T-cell (primary cell): ENCODE data around the gene SPSB3. TPM values are rescaled to one million over a fixed set of nuclear protein-coding genes. Genes with fewer than 3 reads are reported as not detected.

ENCODE experiments used
- ATAC-seq, 4 experiments: fragments of 200-7000 bp in 3 of 4; fragments of 150-1000 bp in 1 of 4; cut with Tn5 transposase; replicated peaks in 1 of 4; 1 replicate in 3 of 4; 2 replicates in 1 of 4; pipeline ENCODE4 v1.10.0; 2021; ENCODE audit warnings: moderate library complexity in 3 of 4, mild to moderate bottlenecking in 2 of 4, moderate number of reproducible peaks in 1 of 4
- CTCF ChIA-PET, 2 donors: fragments of 300-600 bp; sonication (Branson Sonifier 250); formaldehyde crosslinking; loops; one replicate each; lab custom pipeline; 2022; ENCODE audit warnings: antibody characterized with exemption in 2 of 2; lab: Charles Lee
- POLR2A ChIA-PET, 2 donors: fragments of 300-600 bp; sonication (Branson Sonifier 250); formaldehyde crosslinking; loops; one replicate each; lab custom pipeline; 2022; ENCODE audit warnings: antibody characterized with exemption in 2 of 2; lab: Charles Lee
- DNase-seq, 35 experiments: peaks; one replicate each; pipeline versions ENCODE4 v3.0.0 to v3.0.0-alpha.2; 2013 to 2023
- H3K27ac ChIP-seq: one replicate; pipeline ENCODE4 v1.5.1; 2013; ENCODE audit warnings: low read length
- H3K27me3 ChIP-seq, 2 experiments: replicated peaks in 1 of 2; 1 replicate in 1 of 2; 2 replicates in 1 of 2; pipeline versions ENCODE4 v1.6.1 to v1.7.0; 2013; ENCODE audit warnings: low read length in 1 of 2, mixed read lengths in 1 of 2; ENCODE audit not compliant: control insufficient read depth in 2 of 2, insufficient read depth in 2 of 2; ENCODE audit errors: extremely low read depth in 1 of 2
- H3K36me3 ChIP-seq, 2 donors: 1 replicate in 1 of 2; 2 replicates in 1 of 2; pipeline versions ENCODE4 v1.6.1 to v1.7.0; 2013; ENCODE audit warnings: low read length in 1 of 2; ENCODE audit not compliant: control insufficient read depth in 2 of 2, insufficient read depth in 1 of 2; ENCODE audit errors: extremely low read depth in 1 of 2
- H3K4me1 ChIP-seq, 2 experiments: 1 replicate in 1 of 2; 2 replicates in 1 of 2; pipeline versions ENCODE4 v1.6.1 to v1.7.0; 2013; ENCODE audit warnings: low read length in 2 of 2, mixed read lengths in 1 of 2; ENCODE audit not compliant: insufficient read depth in 2 of 2, control insufficient read depth in 1 of 2; ENCODE audit errors: extremely low read depth in 1 of 2
- H3K4me3 ChIP-seq, 2 donors: 1 replicate in 1 of 2; 2 replicates in 1 of 2; pipeline versions ENCODE4 v1.5.1 to v1.7.0; 2013; ENCODE audit warnings: mild to moderate bottlenecking in 2 of 2, low read length in 1 of 2, moderate library complexity in 1 of 2; ENCODE audit not compliant: control insufficient read depth in 1 of 2; ENCODE audit errors: extremely low read depth in 1 of 2
- H3K9me3 ChIP-seq: 2 replicates; pipeline ENCODE4 v1.7.0; 2013
- H3K27ac Mint-ChIP-seq, 2 donors: one replicate each; pipeline ENCODE4 v1.8.0; 2020 to 2021; ENCODE audit warnings: mild to moderate bottlenecking in 2 of 2, mixed read lengths in 2 of 2
- H3K27me3 Mint-ChIP-seq, 2 donors: one replicate each; pipeline ENCODE4 v1.8.0; 2021 to 2022; ENCODE audit warnings: mixed read lengths in 2 of 2
- H3K36me3 Mint-ChIP-seq: one replicate; pipeline ENCODE4 v1.8.0; 2021; ENCODE audit warnings: mixed read lengths
- H3K4me1 Mint-ChIP-seq, 3 donors: one replicate each; pipeline ENCODE4 v1.8.0; 2020 to 2022; ENCODE audit warnings: mixed read lengths in 3 of 3, mild to moderate bottlenecking in 1 of 3
- H3K4me3 Mint-ChIP-seq, 3 donors: one replicate each; pipeline ENCODE4 v1.8.0; 2020 to 2022; ENCODE audit warnings: mild to moderate bottlenecking in 3 of 3, mixed read lengths in 3 of 3, moderate library complexity in 3 of 3
- H3K9me3 Mint-ChIP-seq, 3 donors: one replicate each; pipeline ENCODE4 v1.8.0; 2020 to 2022; ENCODE audit warnings: mixed read lengths in 3 of 3
- WGBS: methylation state at CpG from one replicate; pipeline ENCODE4 v1.1.5; 2013; ENCODE audit warnings: missing lambda C conversion rate; ENCODE audit not compliant: insufficient coverage; 5-methylcytosine and 5-hydroxymethylcytosine counted together
- total RNA-seq, 35 experiments: library from RNA in 6 of 35; stranded (reverse) in 6 of 35; fragments of 120-200 nt in 1 of 35; gene quantifications; one replicate each; pipeline versions ENCODE4 v1.2.1 to v1.2.4 and lab custom pipeline; 2013 to 2026

The SPSB3 gene
- total RNA-seq, 5 donors from 2014 or later (not counting 1 experiment from before 2014, with no cell fraction given) = 67.3 to 162 (median 139) TPM

DNA sequence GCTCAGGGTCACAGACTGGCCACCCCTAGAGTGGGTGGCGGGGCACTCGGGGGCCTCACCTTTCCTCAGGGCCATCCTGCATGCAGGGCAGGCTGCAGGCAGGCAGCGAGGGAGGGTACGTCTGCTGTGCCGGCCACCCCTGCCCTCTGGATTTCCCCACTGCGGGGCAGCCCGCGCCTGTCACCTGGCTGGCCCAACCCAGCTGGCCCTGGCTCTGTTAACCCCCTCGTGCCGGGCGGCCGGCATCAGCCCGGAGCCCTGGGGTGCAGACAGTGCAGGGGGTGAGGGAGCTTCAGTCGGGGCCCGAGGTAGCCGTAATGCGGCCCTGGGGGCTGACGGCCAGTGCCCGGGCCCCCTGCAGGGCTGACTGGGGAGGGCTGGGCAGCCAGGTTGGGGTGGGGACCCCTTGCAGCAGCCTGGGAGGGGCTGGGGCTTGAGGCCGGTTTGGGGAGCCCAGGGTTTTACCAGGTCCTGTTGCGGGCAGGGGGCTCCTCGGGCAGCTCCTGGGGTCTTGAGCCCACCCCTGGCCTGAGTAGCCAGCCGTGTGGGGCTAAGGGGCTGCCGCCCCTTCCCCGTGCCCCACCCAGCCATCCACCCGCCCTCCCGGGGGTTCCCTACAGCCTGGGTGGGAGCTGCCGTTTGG lies 11.3 kb upstream of the SPSB3 start, which contains the start of gene IGFALS:
Gene IGFALS, minus strand, starts transcription at position 128 of the 643 bp plus-strand sequence. Its CDS starts 53 bp downstream, at position 75.
- Mint-ChIP-seq H3K27me3 (no peaks in the 10 kb centered on the region), H3K27ac (no peak within 1 kb of the TSS), H3K4me1 (peaks cover 0 to 4% (median 1%) of the 10 kb centered on the region in 3 donors), H3K36me3 (peaks cover 5% of the 10 kb centered on the region), H3K9me3 (no peaks in the 10 kb centered on the region), H3K4me3 (no peak within 1 kb of the TSS)
- no peaks in the 10 kb centered on the region for H3K9me3 ChIP-seq
- DNase-seq (no peak), ATAC-seq (no peak)
- ChIA-PET CTCF (no interaction called here), POLR2A (no interaction called here)
- 87% methylated on average over 26 of the region's 28 CpGs for WGBS
- H3K27ac ChIP-seq = no peak within 1 kb of the TSS
- H3K4me1 ChIP-seq = peaks cover 0 to 6% of the 10 kb centered on the region in 2 experiments
- H3K36me3 ChIP-seq = peaks cover 11 to 17% of the 10 kb centered on the region in 2 donors
- no peak within 1 kb of the TSS for H3K4me3 ChIP-seq
- H3K27me3 ChIP-seq = no peaks in the 10 kb centered on the region

DNA sequence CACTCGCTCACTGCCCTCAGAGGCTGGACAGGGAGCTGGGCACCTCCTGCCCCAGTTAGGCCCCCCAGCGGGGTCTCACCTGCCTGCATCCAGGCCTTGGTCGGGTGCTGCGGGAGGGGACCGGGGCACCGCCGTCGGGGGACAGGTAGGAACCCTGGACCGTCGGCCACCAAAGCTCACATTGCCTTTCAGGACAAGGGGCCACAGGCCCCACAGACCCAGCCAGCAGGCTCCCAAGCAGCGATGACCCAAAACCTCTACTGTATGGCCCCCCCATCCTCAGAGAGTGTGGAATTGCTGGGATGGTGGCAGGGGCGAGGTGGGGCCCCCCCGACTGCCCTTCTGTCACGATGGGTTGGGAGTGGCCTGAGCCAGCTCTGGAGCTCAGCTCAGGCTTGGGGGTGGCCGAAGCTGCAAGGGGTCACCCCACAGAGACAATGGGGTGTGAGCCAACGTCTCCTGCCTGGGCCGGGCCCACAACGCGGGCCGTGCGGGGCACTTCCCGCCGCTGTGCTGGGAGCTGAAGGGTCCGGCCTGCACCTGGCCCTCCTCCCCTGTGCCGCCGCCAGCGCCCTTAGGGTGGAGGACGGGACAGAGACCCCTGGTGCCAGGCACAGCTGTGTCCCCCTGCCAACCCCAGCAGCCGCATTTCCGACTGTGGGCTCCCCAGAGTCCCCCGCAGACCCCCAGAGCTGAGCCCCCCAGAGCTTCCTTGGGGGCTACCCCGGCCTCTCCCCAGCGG lies 10.6 kb upstream of the SPSB3 start:
- Histone ChIP-seq H3K9me3 (no peaks in the 10 kb centered on the region), H3K27me3 (no peaks in the 10 kb centered on the region), H3K36me3 (peaks cover 12 to 24% of the 10 kb centered on the region in 2 donors), H3K27ac (no peak overlapping the region), H3K4me1 (peaks cover 0 to 7% of the 10 kb centered on the region in 2 experiments), H3K4me3 (no peak overlapping the region)
- POLR2A ChIA-PET = interaction anchor here in 1 of 2 donors (0.6 kb wide), 1 partner anchor 134 kb away, joined by 5 read pairs; no protein-coding TSS in a partner anchor
- Mint-ChIP-seq H3K27me3 (no peaks in the 10 kb centered on the region), H3K9me3 (no peaks in the 10 kb centered on the region), H3K4me3 (no peak overlapping the region), H3K36me3 (peaks cover 5% of the 10 kb centered on the region), H3K27ac (no peak overlapping the region), H3K4me1 (peaks cover 0 to 4% (median 1%) of the 10 kb centered on the region in 3 donors)
- ATAC-seq (no peak), DNase-seq (no peak)
- 96% methylated on average over 32 of the region's 33 CpGs for WGBS
- CTCF ChIA-PET = no interaction called here

- Mint-ChIP-seq H3K27ac (no peak overlapping the region), H3K27me3 (no peaks in the 10 kb centered on the region), H3K4me3 (no peak overlapping the region), H3K9me3 (no peaks in the 10 kb centered on the region), H3K4me1 (peaks cover 0 to 4% (median 1%) of the 10 kb centered on the region in 3 donors), H3K36me3 (peaks cover 5% of the 10 kb centered on the region)
- peaks cover 0 to 9% of the 10 kb centered on the region in 2 experiments for H3K4me1 ChIP-seq
- ATAC-seq (no peak), DNase-seq (no peak)
- H3K36me3 ChIP-seq = peaks cover 14 to 32% of the 10 kb centered on the region in 2 donors
- ChIA-PET CTCF (no interaction called here), POLR2A (interaction anchor here in 1 of 2 donors (0.6 kb wide), 1 partner anchor 135 kb away, joined by 5 read pairs; no protein-coding TSS in a partner anchor)
- 96% methylated on average over 54 of the region's 59 CpGs for WGBS
- no peaks in the 10 kb centered on the region for H3K9me3 ChIP-seq
- no peak overlapping the region for H3K4me3 ChIP-seq
- no peak overlapping the region for H3K27ac ChIP-seq
- no peaks in the 10 kb centered on the region for H3K27me3 ChIP-seq
Measured at GRCh38 chr16:1791943-1792812, 9.8 kb upstream of the SPSB3 start.

DNA sequence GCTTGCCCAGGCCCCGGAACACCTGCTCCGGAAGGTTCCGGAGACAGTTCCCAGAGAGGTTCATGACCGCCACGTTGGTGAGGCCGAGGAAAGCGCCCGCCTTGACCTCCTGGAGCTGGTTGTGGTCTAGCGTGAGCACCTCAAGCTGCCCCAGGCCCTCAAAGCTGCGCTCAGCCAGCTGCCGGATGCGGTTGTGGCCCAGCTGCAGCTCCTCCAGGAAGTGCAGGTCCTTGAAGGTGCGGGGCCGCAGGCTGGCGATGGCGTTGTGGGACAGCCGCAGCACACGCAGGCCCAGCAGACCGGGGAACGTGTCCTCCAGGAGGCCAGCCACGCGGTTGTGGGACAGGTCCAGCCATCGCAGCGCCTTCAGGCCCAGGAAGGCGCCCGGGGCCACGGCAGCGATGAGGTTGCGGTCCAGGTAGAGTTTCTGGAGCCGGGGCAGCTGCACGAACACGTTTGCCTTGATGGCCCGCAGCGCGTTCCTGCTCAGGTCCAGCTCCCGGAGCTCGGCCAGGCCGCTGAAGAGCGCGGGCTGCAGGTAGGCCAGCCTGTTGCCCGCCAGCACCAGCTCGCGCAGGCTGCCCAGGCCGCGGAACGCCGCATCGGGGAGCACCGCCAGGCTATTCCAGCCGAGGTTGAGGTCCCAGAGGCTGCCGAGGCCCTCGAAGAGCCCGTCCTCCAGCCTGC lies 9.0 kb upstream of the SPSB3 start:
- Histone ChIP-seq H3K27ac (no peak overlapping the region), H3K36me3 (peaks cover 19 to 40% of the 10 kb centered on the region in 2 donors)

DNA sequence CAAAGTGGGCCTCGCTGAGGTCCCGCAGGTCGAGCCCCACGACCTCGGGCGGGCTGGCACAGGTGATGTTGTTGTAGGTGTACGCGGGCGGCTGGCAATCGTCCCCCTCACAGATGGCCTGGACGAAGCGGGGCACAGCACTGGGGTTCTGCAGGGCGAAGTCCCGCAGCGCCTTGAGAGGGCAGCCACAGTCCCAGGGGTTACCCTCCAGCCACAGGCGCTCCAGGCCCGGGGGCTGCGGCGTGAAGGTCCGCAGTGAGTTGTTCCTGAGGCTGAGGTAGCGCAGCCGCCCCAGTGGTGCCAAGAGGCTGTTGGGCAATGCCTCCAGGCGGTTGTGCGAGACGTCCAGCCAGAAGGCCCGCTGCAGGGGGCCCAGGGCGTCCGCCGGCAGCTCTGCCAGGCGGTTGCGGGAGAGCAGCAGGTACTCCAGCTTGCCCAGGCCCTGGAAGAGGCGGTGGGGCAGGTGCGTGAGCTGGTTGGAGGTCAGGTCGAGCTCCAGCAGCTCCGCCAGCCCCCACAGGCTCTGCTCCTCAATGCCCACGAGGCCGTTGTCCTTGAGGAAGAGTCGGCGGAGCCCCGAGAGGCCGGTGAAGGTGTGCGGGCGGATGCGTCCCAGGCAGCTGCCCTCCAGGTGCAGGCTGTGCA lies 8.4 kb upstream of the SPSB3 start:
- Mint-ChIP-seq H3K9me3 (no peaks in the 10 kb centered on the region), H3K27ac (no peak overlapping the region), H3K36me3 (peaks cover 5% of the 10 kb centered on the region), H3K27me3 (no peaks in the 10 kb centered on the region), H3K4me3 (no peak overlapping the region), H3K4me1 (peaks cover 2 to 5% (median 4%) of the 10 kb centered on the region in 3 donors)
- H3K27ac ChIP-seq = no peak overlapping the region
- DNase-seq (no peak), ATAC-seq (no peak)
- H3K27me3 ChIP-seq = no peaks in the 10 kb centered on the region
- WGBS = 97% methylated on average over 38 of the region's 44 CpGs
- peaks cover 19 to 43% of the 10 kb centered on the region in 2 donors for H3K36me3 ChIP-seq
- ChIA-PET POLR2A (no interaction called here), CTCF (no interaction called here)
- peaks cover 0 to 19% of the 10 kb centered on the region in 2 experiments for H3K4me1 ChIP-seq
- no peaks in the 10 kb centered on the region for H3K9me3 ChIP-seq
- H3K4me3 ChIP-seq = no peak overlapping the region

More for the DNA sequence above, 9.0 kb upstream of the SPSB3 start:
- ChIA-PET CTCF (no interaction called here), POLR2A (no interaction called here)
- H3K27me3 Mint-ChIP-seq = no peaks in the 10 kb centered on the region
- no peak for DNase-seq
- no peaks in the 10 kb centered on the region for H3K9me3 Mint-ChIP-seq
- H3K4me1 ChIP-seq = peaks cover 0 to 13% of the 10 kb centered on the region in 2 experiments
- peaks cover 5% of the 10 kb centered on the region for H3K36me3 Mint-ChIP-seq
- no peaks in the 10 kb centered on the region for H3K9me3 ChIP-seq
- no peak for ATAC-seq
- H3K27me3 ChIP-seq = no peaks in the 10 kb centered on the region
- H3K4me3 Mint-ChIP-seq = no peak overlapping the region
- no peak overlapping the region for H3K27ac Mint-ChIP-seq
- 95% methylated on average over 53 of the region's 53 CpGs for WGBS
- H3K4me1 Mint-ChIP-seq = peaks cover 0 to 4% (median 1%) of the 10 kb centered on the region in 3 donors
- H3K4me3 ChIP-seq = no peak overlapping the region
